Measurements from ENCODE around the gene HOXC4.

The HOXC4 gene
- 0 to 0.05 (median 0) reads per million in 3 experiments for total RNA-seq

DNA sequence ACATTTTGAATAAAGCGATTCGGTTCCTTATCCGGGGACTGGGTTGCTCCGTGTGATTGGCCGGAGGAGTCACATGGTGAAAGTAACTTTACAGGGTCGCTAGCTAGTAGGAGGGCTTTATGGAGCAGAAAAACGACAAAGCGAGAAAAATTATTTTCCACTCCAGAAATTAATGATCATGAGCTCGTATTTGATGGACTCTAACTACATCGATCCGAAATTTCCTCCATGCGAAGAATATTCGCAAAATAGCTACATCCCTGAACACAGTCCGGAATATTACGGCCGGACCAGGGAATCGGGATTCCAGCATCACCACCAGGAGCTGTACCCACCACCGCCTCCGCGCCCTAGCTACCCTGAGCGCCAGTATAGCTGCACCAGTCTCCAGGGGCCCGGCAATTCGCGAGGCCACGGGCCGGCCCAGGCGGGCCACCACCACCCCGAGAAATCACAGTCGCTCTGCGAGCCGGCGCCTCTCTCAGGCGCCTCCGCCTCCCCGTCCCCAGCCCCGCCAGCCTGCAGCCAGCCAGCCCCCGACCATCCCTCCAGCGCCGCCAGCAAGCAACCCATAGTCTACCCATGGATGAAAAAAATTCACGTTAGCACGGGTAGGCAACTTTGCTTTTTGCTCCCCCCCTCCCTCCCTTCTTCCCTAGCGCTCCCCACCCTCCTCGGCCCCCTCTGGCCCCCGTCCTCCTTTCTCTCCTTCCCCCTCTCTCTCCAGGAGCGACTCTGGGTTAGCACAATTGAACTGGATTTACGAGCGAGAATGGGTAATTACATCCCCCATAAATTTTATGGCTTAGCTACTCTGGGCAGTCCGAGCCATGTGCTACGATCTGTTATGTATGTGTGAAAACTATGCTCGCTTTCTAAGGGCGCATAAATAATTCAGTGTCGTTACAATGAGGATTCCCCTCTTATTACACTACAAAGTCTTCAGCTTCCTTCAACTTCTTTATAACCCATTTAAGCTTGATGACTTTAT, at the start of gene HOXC4:
Gene HOXC4 (plus strand): TSS at position 85 of the 991 bp plus-strand sequence. CDS start 88 bp downstream, at position 173.
- no peak for DNase-seq

DNA sequence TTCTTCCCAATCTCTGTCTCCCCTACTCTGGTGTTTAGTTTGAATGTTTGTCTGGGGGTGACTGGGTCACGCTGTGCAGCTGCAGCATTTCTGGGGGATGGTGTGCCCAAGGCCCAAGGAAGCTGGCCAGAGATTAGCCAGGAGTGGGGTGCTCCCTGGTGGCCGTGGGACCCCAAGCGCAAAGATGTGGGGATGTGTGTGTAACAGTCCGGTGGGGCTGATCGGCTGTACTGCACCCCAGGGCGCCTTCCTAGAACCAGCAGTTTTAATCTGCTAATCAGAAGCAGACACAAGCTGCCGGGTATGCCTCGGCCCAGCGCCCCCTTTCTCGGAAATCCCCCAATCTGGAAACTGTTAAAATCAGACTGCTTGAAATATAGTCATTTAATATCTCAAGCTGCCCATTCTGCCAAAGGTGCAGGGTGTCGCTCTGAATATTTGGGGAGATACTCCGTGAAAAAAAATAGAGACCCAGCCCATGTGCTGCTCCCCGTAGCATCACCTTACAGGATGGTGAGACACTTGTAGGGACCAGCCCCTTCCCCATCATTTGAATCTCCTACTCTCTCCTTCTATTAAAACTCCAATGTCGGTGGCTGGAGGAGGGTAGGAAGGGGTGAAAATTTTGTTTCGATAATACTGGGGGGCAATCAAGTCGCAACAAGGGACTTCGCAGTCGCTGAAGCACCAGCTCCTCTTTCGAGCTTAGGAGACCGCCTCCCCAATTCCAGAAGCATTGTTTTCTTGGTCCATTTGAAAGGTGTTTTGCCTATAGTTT, 49.4 kb upstream of the HOXC4 start:
- DNase-seq: no peak

DNA sequence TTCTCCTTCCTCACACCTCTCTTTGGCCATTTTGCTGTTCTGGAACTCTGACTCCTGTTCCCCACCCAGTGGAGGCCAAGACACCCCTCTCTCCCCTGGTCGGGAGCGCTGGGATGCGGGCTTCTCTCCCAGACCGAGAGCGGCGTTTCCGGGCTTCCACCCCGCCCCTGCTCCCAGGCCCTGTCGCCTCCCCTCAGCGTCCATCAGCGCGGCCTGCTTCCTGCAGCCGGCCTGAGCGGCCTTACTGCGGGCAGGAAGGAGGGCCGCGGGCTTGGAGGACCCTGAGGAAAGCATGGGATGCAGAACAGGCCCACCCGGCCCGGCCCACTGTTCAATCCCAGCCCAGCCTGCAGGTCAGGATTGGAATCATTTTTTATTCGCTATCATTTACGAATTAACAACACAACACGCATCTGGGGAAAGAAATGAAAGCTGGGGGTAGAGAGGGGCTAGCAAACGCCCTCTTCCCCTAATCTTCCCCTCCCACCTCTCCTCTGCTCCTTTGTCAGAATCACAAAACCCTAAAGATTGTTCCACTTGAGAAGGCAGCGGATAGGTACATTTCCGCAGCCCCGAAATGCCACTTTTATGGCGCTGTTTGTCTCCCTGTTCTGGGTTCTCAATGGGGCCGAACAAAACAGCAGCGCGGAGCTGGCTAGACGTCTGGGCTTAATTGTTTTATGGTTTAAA, 48.6 kb upstream of the HOXC4 start:
- DNase-seq: no peak

DNA sequence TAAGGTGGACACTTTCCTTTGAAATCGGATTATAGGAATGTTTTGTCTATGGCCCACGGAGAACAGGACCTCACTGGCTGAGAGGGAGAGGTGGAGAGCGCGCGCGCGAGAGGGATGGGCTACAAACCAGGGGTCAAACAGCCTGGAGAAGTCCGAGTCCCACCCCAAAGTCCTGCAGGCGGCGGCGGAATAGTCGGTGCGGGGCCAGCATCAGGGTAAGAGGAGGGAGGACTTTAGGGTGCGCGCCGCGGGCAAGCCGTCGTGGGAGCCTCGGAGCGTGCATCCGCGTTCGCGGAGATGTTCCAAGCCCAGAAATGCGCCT, 48.1 kb upstream of the HOXC4 start:
- DNase-seq: no peak

DNA sequence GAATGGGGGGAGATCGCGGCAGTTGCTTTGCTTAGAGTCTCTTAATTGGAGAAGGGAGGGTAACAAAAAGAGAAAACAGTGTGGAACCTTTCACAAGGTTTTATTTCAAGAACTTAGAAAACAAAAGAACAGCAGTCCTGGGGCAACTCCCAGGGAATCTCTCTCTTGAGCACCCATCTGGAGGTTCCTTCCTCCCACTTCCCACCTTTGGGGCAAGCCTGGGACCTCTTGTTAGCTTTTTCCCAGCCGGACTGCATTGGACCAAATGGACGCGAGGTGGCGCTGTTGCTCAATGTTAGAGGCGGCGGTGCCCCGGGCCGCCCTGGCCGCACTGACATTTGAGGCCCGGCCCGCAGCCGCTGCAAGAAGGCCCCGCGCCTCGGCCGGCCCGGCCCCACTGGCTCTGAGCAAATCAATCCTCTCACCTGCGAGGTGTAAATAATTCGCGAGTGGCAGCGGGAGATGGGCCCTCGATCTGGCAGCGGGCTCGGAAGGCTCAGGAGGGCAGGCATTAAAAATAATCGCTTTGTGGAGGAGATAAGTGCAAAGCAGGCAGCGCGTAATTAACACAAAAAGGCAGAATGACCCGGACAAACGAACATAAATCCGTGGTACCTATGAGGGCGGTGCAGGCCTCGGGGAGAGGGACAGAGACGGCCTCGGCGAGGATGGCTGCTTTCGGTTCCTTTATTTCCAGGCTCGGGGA, 47.6 kb upstream of the HOXC4 start:
- DNase-seq: peak; percentile 75

DNA sequence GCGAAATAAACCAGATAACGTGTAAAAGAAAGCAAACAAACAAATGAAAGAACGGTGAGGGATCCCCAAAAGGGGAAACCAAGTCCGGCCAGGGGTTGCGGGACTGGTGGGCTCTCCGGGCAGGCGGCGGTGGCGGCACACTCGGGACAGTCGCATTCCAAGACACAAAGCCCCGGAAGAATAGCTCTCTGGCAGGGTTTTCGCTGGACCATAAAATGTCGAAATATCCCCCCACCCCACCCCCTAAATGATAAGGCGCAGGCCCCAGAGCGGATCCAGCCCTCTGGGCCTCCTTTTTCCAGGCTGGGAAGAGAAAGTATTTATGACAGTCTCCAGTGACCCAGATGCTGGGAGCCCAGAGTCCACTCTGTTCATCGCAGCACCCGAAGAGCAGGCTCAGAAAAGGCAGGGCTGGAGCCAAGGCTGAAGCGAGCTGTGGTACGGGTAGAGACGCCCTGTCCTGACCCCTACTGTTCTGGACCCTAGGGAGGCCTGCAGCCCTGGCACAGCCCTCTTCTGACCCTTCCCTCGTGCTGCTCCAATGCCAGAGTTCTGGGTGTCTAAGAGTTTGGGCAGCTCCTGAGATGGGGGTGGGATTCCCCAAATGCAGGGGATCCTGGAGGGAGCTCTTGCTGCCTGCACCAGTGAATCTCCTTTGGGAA, 46.9 kb upstream of the HOXC4 start:
- DNase-seq: no peak

DNA sequence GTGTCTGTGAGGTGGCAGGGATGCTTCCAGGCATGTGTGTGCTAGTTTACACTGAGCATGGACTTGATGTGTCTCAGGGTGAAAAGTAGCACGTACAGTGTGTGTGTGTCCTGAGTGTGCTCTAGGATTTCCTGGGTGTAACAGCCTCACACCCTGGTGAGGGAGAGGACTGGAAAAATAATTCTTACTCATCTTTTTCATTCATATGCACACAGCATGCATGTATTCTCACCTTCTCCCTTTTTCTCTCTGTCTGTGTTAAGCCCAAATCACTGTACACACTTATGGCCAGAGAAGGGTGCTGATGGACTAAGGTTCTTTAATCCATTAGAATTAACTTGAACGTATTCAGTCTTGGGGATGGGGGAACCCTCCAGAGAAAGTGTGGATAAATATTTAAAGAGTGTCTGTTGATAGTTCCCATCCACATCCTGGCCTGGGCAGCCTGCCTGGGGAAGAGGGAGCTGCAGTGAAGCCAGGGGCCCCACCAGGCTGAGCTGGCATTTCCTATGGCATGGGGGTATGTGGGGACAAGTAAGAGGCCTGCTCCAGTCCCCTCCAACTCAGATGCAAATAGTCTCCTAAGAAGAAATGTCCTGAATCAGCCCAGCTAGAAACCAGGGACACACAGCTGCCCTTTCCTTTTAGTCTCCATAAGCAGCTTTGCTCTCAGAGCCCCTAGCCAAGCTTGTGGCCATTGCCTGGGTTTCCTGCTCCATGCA, 45.9 kb upstream of the HOXC4 start:
- DNase-seq: no peak

DNA sequence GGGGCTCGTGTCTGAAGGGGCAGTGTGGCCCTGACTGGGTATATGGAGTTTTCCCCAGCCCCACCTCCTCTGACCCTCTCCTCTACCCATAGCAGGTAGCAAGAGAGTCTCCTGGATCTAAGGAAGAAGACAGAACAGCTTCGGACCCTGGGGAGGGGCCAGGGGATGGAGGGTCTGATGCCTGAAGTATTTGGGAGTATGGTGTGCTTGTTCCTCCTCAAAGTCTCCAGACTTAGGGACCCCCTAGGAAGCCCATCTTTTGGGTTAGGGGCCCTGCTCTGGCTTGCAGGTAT, 45.4 kb upstream of the HOXC4 start:
- DNase-seq: no peak

DNA sequence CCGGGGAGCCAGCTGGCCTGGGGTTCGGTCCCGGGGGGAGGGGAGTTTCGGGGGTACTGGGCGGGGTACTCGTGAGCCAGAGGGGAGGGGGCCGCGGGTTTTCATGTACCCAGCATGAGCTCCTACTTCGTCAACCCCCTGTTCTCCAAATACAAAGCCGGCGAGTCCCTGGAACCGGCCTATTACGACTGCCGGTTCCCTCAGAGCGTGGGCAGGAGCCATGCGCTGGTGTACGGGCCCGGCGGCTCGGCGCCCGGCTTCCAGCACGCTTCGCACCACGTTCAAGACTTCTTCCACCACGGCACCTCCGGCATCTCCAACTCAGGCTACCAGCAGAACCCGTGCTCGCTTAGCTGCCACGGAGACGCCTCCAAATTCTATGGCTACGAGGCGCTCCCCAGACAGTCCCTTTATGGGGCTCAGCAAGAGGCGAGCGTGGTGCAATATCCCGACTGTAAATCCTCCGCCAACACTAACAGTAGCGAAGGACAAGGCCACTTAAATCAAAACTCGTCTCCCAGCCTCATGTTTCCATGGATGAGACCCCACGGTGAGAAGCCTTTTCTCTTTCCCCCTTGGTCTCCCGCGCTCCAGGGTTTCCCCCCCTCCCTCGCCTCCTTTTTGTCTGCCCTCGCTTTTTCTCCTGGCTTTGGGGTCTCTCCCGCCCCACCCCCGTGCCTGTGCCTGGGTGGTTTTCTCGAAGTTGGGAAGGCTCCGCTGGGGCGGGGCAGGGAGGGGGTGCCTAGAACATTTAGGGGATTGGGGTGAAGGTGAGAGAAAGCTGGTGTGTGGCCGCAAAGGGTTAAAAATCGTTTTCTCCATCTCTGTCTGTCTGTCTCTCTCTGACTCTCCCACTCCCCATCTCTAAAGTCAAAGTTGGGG, 44.2 kb upstream of the HOXC4 start:
- DNase-seq: no peak

DNA sequence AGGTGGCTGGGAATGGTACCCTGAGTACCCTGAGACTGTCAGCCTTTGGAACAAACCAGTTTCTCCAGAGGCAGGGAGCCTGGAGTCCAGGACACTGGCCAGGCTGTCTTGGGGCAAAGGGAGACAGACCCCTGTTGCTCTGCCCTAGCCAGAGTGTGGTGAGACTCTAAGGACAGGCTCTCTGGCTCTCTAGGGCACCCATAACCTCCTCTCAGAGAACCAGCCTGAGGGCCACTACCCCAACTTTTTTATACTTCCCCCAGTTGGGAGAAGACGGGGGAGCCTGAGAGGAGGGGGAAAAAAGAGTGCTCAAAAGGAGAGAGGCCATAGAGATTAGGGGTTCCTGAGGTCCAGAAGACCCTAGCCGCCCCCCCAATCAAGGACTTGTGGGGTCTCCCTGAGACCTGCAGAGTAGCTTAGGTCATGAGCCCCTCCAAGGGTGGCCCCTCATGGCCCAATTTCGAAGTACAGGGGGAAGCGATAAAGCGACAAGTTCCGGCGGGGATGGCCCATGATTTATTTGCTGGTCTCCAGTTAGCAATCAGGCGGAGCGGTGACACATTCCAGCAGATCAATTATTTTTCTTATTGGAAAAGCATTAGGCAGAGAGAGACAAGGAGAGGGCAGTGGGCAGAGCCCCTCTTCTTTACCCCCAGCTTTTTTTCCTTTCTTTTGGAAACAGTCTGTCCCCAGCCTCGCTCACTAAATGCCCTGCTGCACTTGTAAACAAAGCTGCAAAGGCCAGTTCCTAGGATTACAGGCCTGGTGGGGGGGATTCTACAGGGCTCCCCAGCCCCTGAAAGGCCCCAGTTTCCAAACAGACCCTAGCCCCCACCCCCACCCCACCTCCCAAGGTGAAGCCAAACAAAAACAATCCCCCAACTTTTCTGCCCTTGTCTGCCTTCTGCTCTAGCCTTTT, 43.3 kb upstream of the HOXC4 start:
- no peak for DNase-seq

DNA sequence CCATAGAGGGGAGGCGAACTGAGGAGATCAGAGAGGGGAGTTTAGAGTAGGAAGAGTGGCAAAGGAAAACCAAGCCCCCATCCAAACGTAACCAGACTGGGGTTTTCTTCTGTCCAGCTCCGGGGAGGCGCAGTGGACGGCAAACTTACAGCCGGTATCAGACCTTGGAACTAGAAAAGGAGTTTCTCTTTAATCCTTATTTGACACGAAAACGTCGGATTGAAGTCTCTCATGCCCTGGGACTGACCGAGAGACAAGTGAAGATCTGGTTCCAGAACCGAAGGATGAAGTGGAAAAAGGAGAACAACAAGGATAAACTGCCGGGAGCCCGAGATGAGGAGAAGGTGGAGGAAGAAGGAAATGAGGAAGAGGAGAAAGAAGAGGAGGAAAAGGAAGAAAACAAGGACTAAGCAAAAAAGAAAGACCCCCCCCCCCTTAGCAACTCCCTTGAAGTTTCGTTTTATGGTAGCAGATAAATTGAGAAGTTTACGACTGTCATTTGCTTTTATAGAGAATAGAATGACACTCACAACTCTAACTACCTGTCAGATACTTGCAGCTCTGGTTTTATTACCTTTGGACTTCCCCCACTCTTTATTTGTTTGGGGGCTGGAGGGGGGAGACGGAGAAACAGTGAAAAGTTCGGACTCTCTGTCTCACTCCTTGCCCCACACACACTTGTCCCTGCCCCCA, 42.5 kb upstream of the HOXC4 start:
- DNase-seq: no peak

DNA sequence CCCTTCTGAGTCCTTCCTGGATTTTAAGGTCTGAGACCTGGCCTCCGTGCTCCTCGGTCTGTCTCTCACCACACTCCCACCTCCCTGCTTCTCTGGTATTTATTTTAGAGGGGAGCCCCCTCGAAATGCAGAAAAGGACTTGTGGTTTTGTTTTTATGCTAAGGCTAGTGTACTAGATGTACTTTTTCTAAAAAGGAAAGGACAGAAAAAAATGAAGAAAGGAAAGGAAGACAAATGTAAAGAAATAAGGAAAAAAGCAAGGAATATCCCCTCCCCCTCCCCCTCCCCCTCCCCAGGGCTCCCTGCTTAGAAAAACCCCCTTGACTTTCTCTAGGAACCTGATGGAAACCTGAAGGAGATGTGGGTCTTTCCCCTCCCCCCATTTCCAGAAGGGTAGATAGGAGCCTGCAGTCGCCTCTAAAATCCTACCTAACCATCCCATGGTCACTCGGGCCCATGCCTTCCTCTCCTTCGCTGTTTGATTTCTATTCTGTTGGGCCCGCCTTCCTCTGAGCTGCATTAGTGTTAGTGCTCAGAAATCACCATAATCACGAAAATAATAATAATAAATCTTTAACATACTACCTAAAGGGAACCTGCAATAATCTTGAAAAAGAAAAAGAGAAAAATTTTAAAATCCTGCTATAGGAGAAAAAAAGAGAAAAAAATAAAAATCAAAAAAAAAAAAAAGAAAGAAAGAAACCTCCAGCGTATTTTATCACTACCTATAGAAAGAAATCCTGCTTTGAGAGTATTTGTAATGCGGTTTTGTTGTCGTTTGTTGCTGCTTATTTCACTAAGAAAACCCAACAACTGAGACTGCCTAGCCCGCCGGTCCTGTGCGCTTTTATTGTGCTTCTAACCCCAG, 41.7 kb upstream of the HOXC4 start:
- DNase-seq: no peak

DNA sequence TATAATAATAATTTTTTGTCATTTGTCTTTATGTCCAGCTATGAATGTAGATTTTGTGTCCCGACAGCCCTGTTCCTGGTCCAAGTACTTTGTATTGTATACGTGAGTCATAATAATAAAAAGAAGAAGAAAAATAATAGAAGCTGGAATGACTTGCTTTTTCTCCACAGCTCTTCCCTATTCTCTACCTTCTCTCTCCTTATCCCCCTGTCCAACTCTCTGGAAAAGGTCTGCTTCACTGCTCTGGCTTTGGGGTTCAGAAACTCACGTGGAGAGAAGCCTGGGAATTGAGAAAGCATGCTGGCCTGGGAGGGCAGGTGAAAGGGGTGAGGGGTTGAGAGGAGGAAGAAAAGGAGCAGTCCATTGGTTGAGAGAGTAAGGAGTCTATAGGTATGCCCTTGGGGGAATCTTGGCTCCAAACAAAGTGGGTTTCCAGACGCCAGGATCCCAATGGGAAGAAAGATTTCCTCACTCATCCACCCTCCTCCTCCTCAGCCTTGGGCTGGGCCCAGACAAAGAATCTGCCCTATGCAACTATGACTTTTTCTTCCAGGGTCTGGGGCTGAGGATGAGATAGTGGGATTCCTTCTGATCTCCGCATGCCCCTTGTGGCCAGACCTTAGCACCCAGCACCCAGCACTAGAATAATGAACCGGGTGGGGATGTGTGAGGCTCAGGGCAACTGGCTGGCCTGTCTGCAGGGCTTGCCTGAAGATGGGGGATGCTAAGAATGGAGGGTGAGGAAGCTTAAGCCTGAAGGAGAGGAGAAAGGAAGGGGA, 40.8 kb upstream of the HOXC4 start:
- DNase-seq: no peak

DNA sequence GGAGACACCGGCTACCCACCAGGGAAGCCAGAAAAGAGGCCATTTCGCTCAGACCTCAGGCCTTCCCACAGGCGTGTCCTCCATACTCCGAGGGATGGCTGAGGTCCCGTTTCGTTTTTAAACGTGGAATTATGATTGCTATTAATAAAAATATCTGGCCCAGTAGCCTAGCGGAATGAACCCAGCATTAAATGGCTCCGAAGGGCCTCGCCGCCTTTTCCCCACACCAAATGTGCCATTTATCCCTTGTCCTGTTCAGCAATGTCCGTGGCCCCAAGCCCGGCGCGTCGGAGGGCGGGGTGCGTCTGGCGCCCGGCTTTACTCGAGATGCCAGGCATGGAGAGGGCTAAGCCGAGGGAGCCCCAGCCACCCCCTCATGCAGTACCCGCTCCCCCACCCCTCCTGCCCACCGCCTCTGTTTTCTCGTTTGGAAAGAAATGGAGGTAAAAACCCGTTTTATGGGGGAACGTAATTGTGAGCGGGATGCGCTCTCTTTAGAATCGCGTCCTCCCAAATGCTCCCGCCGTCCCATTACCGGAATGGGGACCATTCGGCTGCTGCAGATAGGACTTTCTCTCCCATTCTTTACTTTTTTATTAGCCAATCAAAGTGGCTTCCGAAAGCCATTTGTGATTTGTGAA, 39.1 kb upstream of the HOXC4 start:
- DNase-seq: no peak

DNA sequence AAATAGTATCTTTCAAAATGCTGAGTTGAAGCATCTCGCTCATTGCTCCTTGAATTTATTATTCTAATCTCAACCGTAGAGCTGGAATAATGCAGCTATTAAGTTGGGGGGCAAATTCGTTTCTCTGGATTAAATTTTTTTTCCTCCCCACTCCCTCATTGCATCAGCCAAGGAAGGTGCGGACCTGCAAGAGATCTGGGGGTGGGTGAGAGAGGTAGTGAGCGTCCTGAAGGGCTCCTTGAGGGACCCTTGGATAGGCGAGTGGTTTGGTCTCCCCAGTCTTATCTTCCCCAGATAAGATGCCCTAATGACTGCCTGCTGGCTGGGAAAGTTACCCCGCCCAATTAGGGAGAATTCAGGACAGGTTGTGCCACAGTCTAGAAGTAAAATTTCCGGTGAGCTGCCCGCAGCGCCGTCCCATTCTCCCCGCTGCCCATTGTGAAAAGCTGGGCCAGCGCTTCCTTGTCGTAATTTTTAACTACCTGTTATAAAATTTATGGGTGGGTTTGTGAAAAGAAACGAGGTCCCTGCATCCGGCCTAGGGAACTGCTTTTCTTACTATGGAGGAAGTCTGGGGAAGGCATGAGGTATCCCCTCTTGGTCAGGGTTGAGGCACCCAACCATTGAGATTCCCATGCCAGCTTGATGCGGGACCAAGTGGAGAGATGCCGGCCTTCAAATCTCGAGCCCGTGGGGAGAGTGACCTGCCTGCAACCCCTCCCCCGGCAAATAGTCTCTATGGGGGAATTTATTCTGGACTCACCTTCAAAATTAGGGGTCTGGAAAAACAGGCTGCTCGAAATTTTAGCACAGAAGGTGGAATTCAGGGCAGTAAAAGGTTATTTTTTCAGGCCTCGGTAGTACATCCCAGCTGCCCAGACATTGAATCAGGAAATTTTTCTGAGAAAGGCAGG, 38.4 kb upstream of the HOXC4 start:
- no peak for DNase-seq
